NCI-H2107 treated with DMSO at 0.1 percent for 48 hours (cell line): Measurements from ENCODE around the gene BEND5.

ENCODE experiments used
- DNase-seq: peaks from one replicate; lab custom pipeline; 2025; ENCODE audit not compliant: unreplicated experiment; lab: John Stamatoyannopoulos, UW

BEND5 gene

GRCh38 chr1:48726139-48726538 lies 50.6 kb downstream of the BEND5 start:
- DNase-seq = no peak

DNA sequence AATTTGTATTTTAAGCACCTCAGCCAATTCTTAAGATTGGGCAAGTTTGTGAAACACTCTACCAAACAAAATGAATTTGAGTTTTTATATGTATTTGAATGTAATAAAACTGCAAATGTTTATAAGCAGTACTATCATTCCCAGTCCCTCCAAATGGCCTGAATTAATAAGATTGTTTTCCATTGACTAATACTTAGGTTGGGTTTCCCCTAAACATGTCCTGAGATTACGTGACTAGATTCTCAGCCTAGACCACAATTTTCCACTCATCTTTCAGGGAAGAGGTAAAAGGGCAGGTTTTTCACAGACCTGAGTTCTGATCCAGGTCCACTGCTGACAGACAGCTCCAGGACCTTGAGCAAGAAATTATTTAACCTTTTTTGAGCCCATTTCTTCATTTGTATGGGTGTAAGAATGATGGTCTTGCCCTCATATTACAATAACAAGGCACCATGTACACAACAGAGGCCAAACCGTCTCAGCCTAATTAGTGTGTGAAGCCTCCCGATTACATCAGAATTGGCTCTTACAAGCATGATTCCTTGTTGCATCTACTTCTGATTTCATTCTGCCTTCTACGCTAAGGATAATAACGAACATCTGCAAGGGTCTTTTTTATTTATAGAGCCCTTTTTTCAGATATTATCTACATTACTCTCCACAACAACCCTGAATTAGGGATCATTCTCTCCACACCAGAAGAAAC lies 51.2 kb downstream of the BEND5 start:
- DNase-seq = no peak

- DNase-seq = no peak
Observed at GRCh38 chr1:48720929-48721328, 55.8 kb downstream of the BEND5 start.

- no peak for DNase-seq
Observed at GRCh38 chr1:48718705-48719104, 58.0 kb downstream of the BEND5 start.

DNA sequence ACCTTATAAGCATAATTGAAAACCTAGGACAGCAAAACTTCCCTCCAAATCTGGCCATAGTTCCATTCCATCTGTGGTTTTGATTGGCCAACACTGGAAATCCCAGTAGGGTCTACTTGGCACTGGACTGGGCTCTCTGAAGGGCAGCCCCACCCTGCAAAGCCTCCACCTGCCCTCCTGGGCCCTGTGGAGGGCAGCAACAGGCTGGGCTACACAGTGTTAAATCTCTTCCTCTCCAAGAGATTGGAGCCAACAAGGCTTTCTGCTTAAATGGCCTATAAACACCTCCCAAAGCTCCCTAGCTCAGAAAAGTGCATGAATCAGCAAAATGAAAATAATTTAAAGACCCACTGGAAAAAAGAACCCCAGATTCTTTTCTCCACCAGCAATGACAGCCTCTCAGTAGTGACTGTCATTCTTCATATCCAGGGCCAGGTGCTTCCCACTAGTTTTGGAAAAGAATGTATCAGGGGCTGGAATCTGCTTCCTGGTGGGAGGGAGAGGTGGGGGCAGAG lies 58.5 kb downstream of the BEND5 start:
- no peak for DNase-seq

DNA sequence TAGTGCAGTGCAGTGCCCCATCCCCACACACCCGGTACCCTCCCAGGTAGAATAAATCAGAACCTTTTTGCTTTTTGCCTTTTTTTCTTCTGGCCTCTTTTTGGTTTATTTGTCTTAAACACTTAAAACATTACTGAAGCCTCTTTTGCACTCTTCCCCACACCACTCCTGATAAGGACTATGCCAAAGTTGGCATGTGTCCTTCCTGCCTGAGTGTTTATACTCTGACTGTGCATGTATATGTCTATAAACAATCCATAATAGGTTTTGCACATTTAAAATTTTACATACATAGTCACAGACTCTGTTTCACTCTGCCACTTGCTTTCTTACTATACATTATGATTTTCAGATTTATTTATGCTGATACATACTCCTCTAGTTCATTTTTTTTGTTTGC lies 59.6 kb downstream of the BEND5 start:
- DNase-seq = no peak

- no peak for DNase-seq
Observed at GRCh38 chr1:48715921-48716320, 60.8 kb downstream of the BEND5 start.

GRCh38 chr1:48710915-48711314 lies 65.8 kb downstream of the BEND5 start:
- no peak for DNase-seq

DNA sequence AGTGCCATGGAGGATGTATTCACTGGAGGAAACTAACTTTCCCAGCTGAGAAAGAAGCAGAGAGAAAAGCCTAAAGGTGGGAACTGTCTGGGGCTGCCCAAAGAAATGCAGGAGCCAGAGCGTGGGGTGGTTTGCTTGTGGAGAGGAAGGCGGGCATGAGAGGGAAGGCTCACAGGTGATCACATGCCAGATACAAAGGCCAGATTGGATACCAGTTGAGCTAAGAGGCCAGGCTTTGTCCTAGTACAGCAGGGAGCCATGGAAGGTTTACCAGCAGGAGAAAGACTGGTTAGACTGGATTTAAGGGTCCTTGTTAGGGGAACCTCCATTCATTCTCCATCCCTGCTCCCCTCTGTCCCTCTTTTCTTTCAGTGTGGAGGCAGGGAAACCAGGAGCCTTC lies 66.4 kb downstream of the BEND5 start:
- no peak for DNase-seq

- no peak for DNase-seq
Observed at GRCh38 chr1:48704736-48705135, 72.0 kb downstream of the BEND5 start.

DNA sequence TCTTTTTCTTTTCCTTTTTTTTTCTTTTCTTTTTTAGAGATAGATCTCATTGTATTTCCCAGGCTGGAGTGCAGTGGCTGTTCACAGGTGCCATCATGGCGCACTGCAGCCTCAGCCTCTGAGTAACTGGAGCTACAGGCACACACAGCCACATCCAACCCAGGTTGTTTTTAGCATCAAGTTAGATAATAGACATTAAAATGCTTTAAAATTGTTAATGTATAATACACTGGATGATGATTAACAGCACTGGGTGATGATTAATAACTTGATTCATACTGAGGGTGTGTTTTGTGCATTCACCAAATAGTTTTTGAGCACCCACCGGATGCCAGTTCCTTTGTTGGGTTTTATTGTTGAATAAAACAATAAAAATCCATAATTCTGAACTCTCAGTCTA lies 75.2 kb downstream of the BEND5 start:
- no peak for DNase-seq

DNA sequence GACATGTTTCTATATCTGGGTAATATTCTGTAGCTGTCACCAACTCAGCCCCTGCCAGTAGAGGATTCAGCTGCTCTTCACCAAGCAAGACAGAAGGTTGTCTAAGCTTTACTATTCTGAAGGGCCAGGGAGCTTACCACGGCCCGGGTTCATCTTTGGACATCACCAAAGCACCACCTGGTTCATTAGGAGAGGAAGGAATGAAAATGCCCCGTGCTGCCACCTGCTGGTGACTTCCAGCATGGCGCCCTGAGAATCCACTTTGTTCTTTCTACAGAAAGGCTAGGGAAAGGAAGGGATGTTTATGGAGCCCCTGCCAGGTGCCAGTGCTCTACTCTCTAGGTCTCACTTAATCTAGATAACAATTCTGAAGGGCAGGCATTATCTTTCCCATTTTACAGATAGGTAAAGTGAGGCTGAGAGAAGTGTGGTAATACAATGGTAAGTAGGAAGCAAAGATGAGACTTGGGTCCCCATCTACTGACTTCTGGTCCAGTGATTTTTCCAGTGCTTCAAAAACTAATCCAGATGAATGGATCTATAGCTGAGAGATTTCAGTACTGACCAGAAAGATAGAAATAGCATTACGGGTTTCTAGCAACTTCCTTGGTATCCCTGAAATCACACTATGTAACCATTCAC lies 79.5 kb downstream of the BEND5 start:
- peak; percentile 37 for DNase-seq

GRCh38 chr1:48695161-48695560 lies 81.5 kb downstream of the BEND5 start:
- no peak for DNase-seq

DNA sequence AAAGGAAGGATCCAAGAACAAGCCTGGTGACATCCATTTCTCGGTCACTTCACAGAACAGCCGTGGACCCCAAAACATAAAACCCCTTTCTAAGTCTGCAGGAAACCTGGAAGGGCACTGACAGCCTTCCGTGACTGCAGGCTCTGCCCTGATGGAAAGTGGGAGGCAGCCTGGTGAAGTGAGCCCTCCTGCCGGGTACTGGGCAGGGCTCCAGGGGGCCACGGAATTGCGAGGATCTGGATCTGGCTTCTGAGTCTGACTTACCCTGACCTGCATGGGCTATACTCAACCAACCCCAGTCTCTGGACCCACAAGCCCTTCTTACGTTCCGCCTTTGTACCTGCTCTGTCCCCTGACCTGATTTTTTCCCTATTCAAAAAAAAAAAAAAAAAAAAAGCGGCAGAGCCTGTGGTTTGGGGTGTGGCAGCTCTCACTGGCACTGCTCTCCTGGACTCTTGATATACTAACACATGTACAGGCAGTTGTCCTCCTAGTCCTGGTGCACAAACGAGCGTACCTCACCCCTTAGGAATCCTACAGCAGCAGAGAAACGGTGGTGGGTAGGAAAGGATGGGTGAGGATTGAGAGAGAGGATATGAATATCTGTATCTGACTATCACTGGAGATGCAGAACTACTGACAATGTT lies 82.9 kb downstream of the BEND5 start:
- DNase-seq = peak; percentile 31

- no peak for DNase-seq
Observed at GRCh38 chr1:48693180-48693579, 83.5 kb downstream of the BEND5 start.

DNA sequence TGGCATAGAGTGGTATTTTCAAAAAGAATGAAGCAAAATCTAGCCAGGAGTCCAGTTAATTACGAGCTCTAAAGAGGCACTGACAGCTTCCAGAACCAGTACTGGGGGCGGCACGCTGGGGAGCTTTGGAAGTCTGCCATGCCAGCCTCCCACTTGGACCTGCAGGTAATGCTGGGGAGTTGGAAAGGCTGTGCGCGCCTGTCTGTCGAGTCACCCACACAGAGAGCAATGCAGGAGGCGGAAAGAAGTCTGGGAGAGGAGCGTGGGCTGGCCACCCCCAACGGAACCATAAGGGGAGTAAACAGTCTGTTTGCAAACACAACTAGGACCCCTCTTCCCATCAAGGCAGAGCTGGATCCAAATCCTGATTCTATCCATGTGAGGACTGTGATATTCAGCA lies 84.5 kb downstream of the BEND5 start:
- no peak for DNase-seq

GRCh38 chr1:48691429-48692001 lies 85.2 kb downstream of the BEND5 start:
- no peak for DNase-seq

- DNase-seq = no peak
Observed at GRCh38 chr1:48688102-48688760, 88.5 kb downstream of the BEND5 start.

GRCh38 chr1:48687282-48688045 lies 89.2 kb downstream of the BEND5 start:
- DNase-seq = peak; percentile 14

GRCh38 chr1:48686159-48686558 lies 90.5 kb downstream of the BEND5 start:
- no peak for DNase-seq

- DNase-seq = peak; percentile 22
Observed at GRCh38 chr1:48684381-48684780, 92.3 kb downstream of the BEND5 start.
